ENCODE measurements around the gene KIF19. TPM values are rescaled to one million over a fixed set of nuclear protein-coding genes. Genes with fewer than 3 reads are reported as not detected.
A peak's percentile ranks its signal among the peaks of the same experiment; 100 is the strongest.
"Not testable (repeated sequence)": the region's sequence is repeated elsewhere in the genome, so short reads cannot be mapped to it uniquely, and the experiment has no call there.

The KIF19 gene
- total RNA-seq, 1 donor from 2014 or later: 80.8 TPM

GRCh38 chr17:74281799-74282198 is 44.2 kb upstream of the KIF19 start:
- Mint-ChIP-seq H3K27me3 (ENCODE audit: unreplicated experiment) (peaks cover 5% of the 10 kb centered on the region), H3K4me1 (ENCODE audit: low read depth, unreplicated experiment) (peaks cover 7% of the 10 kb centered on the region), H3K4me3 (ENCODE audit: unreplicated experiment) (no peak overlapping the region), H3K27ac (ENCODE audit: unreplicated experiment) (no peak overlapping the region), H3K36me3 (ENCODE audit: unreplicated experiment) (no peaks in the 10 kb centered on the region), H3K9me3 (ENCODE audit: unreplicated experiment) (peaks cover 4% of the 10 kb centered on the region)
- no peak for DNase-seq
- TF ChIP-seq CTCF (IDR thresholded peaks at IDR 0.05; ENCODE audit: partially characterized antibody, unreplicated experiment): no peak

- not testable (repeated sequence) for DNase-seq; H3K4me3 Mint-ChIP-seq (ENCODE audit: unreplicated experiment); H3K9me3 Mint-ChIP-seq (ENCODE audit: unreplicated experiment); H3K4me1 Mint-ChIP-seq (ENCODE audit: low read depth, unreplicated experiment); H3K27me3 Mint-ChIP-seq (ENCODE audit: unreplicated experiment); H3K36me3 Mint-ChIP-seq (ENCODE audit: unreplicated experiment); H3K27ac Mint-ChIP-seq (ENCODE audit: unreplicated experiment)
Measured at GRCh38 chr17:74282274-74282586, 43.8 kb upstream of the KIF19 start.

- Mint-ChIP-seq H3K4me1 (ENCODE audit: low read depth, unreplicated experiment) (peaks cover 6% of the 10 kb centered on the region), H3K27me3 (ENCODE audit: unreplicated experiment) (peaks cover 5% of the 10 kb centered on the region), H3K4me3 (ENCODE audit: unreplicated experiment) (peak overlapping the region; percentile 10), H3K36me3 (ENCODE audit: unreplicated experiment) (no peaks in the 10 kb centered on the region), H3K27ac (ENCODE audit: unreplicated experiment) (no peak overlapping the region), H3K9me3 (ENCODE audit: unreplicated experiment) (peaks cover 4% of the 10 kb centered on the region)
- DNase-seq: no peak
- TF ChIP-seq CTCF (IDR thresholded peaks at IDR 0.05; ENCODE audit: partially characterized antibody, unreplicated experiment): no peak
Measured at GRCh38 chr17:74282587-74283370, 43.2 kb upstream of the KIF19 start.

GRCh38 chr17:74283371-74283673 is 42.7 kb upstream of the KIF19 start:
- DNase-seq: no peak
- peaks cover 5% of the 10 kb centered on the region for H3K27me3 Mint-ChIP-seq (ENCODE audit: unreplicated experiment)
- H3K9me3 Mint-ChIP-seq (ENCODE audit: unreplicated experiment): peaks cover 4% of the 10 kb centered on the region
- H3K4me3 Mint-ChIP-seq (ENCODE audit: unreplicated experiment): no peak overlapping the region
- H3K4me1 Mint-ChIP-seq (ENCODE audit: low read depth, unreplicated experiment): peaks cover 6% of the 10 kb centered on the region
- H3K36me3 Mint-ChIP-seq (ENCODE audit: unreplicated experiment): no peaks in the 10 kb centered on the region
- TF ChIP-seq CTCF (IDR thresholded peaks at IDR 0.05; ENCODE audit: partially characterized antibody, unreplicated experiment): no peak
- no peak overlapping the region for H3K27ac Mint-ChIP-seq (ENCODE audit: unreplicated experiment)

- TF ChIP-seq CTCF (IDR thresholded peaks at IDR 0.05; ENCODE audit: partially characterized antibody, unreplicated experiment): no peak
- Mint-ChIP-seq H3K9me3 (ENCODE audit: unreplicated experiment) (peaks cover 4% of the 10 kb centered on the region), H3K27ac (ENCODE audit: unreplicated experiment) (no peak overlapping the region), H3K36me3 (ENCODE audit: unreplicated experiment) (no peaks in the 10 kb centered on the region), H3K4me3 (ENCODE audit: unreplicated experiment) (no peak overlapping the region), H3K4me1 (ENCODE audit: low read depth, unreplicated experiment) (peaks cover 14% of the 10 kb centered on the region), H3K27me3 (ENCODE audit: unreplicated experiment) (peaks cover 3% of the 10 kb centered on the region)
- no peak for DNase-seq
Measured at GRCh38 chr17:74287031-74287602, 38.9 kb upstream of the KIF19 start.

Data from glutamatergic neuron (in vitro differentiated cells).